ENCODE data around the gene AHI1.

The AHI1 gene

DNA sequence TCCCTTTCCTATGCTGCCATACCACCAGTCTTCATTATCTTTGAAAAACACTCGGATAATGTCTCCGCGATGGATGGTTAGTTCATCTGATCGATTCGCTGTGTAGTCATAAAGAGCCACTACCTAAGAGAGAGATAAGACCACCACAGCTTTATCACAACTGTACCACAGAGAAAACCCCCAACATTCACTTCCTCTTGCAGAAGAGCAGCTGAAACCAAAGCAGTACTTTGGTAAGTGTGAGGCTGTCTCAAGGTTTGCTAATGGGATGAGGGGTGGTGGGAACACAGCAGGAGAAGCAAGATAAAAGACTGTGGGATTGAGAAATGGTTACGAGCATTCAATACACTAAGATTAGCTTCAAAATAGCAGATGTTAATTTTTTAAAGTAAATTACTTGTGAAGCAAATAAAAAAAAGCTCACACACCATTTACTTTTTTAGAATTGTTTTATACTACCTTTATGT lies 174.3 kb downstream of the AHI1 start:
- no peak for DNase-seq

DNA sequence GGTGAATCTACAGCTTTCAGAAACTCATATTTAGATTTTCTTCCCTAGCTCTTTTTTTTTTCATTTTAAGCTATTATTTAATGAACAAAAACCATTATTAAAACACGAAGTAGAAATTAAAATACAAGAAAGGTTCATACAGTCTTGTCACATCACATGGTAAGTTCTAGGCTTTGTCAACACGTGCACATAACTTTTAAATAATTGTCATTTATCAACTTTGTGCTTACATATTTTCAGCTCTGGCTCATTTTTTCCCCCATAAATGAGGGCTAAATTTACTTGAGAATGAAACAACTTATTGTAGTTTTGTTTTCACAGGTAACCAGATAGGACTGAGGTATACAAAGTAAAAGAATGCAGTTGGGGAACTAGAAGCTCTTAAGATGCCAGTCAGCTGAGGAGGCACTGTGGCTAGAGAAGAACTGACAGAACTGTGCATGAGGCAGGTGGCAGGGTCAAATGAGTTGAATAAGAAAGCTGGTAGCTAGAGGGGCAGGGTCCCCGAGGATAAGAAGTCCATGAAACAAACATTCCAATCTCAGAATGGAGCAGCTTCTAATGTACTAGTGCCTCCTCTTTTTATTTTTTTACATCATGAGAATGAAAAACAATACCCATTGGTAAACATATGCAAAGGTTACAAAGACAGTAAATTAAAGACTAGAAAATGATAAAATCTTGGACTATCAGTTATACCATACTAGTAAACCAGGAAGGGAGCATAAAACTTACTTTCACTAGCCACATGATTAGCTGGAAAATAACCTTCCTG lies 174.9 kb downstream of the AHI1 start:
- DNase-seq, result no peak

DNA sequence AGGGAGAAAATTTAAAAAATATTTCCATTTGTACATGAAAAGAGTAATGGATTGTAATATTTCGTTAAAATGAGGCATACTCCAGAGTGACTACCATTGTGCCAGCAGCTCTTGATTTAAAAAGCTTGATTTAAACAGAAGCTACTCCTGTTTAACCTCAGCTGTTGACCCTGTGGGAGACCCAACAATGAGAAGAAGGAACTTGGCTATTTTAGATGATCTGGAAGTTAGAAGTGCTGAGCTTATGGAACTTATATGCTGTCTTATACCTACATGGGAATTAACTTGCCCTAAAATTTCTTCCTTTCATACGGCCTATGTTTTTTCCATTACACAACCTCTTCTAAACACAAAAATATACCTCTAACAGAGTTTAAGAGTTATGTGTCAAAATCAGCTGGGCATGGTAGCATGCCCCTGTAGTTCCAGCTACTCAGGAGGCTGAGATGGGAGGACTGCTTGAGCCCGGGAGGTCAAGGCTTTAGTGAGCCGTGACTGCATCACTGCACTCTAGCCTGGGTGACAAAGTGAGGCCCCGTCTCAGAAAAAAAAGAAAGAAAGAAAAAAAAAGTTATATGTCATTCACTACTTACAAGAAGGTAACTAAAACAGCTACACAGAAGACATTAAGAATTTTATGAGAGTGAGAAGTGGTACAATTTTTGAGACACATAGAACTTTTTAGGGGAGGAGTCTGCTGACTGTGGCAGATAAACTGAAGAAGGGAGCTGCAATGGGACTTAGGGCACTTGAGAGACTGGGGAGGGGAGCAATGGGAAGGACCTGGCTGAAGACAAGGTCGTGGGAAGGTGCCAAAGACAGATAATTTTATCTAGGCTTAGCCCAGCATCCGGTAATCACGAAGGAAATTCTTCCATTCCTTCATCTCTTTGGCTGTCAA lies 176.6 kb downstream of the AHI1 start:
- no peak for DNase-seq

DNA sequence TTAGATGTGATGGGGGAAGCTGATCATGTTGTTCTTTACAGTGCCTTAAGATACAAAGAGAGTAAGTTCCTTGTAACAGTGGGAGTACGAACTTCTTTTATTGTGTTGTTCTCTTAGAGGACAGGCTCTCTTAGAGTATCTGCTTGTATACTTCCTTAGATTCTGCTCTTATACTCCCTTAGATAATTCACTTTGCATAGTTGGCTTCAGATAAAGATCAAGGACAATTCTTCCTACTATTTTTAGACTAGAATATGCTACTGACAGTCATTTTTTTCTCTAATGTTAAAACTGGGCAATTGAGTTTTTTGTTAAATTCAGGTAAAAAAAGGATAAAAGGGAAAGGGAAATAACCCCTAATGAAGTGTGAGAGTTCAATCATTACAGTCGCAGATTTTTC lies 177.7 kb downstream of the AHI1 start:
- DNase-seq, result no peak

DNA sequence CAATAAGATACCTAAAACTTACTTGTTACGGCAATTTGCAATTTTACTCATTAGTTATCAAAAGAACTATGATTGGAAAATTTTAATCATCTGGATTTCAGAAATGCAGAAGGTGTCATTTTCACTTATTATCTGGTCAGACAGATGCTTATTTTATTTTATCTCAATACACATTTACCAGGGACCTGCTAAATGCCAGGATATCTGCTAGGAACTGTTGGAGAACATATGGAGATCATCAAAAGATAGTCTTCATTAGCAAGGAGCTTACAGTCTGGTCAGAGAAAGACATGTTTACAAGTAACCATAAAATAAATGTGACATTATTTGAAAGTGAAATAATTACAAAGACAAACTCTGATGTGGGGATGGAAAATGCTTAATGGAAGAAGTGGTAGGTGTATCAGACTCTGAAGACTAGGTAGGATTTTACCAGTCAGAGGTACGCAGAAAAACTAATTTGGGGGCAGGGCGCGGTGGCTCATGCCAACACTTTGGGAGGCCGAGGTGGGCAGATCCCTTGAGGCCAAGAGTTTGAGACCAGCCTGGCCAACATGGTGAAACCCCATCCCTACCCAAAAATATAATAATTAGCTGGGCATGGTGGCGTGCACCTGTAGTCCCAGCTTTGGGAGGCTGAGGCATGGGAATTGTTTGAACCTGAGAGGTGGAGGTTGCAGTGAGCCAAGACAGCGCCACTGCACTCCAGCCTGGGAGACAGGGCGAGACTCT lies 178.6 kb downstream of the AHI1 start:
- no peak for DNase-seq

DNA sequence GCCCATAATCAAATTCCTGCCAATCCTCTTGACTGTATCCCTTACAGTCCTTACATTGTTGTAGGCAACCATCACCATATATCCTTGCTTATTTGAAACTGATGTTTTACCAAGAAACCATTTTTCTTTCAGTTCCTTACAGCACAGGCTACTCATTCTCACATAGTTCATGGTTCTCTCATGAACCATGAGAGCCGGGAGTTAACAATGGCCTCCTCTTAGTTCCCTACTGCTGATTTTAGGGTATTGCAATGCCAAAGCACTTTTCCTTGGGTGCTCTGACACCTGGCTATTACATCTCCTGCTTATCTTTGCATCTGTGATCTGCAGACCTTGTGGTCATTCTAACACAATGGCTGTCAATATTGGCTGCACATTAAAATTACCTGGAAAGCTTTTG lies 183.0 kb downstream of the AHI1 start:
- DNase-seq, result no peak

DNA sequence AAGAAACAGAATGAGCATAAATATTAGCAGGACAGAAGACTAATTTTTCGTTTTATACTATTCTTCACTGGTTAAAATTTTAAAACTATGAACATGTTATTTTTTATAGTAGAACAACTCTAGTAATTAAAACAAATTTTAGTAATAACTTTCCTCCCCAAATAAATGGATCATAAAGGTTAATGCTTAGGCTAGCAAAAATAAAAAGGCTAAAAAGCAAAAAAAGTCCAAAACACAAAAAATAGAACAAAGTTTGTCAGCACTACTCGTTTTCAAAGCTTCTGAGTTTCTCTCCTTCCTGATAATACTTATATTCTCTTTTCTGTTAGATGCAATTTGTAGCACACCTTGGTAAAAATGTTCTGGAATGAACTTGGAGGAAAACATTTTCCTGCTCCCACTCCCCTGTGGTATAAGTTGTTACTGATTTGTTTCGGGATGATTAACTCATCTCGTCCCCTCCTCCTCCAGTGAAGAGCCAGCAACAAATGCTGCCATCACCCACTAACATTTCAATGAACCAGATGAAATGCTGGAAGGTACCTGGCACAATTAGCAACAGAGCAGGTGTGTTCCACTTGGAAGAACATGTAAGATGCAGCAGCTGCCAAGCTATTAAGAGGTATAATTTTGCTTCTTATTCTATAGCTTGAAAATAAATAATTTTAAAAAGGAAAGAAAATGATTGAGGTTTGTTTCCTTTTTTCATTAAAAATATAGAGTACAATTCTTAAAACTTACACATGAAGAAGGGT lies 185.9 kb downstream of the AHI1 start:
- DNase-seq, result peak; percentile 80

DNA sequence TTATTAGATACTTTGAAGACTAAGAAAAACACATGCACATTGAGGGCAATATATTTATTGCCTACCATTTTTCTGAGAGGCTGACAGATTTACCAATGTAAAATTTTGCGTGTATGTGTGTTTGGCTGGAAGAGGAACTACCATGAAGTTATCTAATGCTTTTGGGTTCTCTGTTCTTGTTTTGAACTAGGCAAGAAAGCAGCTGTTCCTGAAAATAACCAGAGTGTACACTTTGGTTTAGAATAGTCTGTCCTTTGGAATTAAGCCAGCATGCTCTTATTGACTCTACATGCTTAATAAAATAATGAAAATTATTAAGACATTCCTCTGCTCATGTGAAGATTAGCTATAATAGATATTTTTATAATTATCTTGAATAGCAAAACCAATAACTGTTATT lies 187.2 kb downstream of the AHI1 start:
- DNase-seq, result no peak

DNA sequence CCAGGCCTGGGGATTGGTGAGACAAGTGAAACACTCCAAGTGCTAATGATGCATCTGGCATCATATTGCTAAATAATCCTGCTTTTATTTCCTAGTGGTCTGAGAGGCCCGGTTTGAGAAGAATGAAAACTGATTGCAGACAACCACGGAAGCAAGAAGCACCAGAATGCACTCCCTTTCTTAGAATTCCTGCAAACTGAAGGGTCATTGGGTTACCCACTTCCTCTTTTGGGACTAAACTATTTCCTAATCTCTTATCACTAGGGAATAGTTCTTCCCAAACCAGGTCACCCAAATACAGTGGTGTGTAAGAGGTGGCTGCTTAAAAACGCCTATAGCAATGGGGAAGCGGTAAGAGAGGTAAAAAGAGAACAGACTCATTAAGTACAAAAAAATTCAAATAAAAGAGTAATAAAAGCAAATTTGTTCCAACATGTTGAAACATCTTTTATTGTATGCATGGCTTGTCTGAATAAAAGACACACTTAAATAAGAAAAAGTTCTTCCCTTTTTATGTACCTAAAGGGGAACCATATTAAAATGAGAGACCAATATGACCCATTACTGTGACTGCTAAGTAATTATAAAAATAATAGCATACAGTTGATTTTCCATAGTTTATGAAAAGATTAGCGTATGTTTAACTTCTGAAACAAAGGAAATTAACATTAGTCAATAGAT lies 190.7 kb downstream of the AHI1 start:
- no peak for DNase-seq

DNA sequence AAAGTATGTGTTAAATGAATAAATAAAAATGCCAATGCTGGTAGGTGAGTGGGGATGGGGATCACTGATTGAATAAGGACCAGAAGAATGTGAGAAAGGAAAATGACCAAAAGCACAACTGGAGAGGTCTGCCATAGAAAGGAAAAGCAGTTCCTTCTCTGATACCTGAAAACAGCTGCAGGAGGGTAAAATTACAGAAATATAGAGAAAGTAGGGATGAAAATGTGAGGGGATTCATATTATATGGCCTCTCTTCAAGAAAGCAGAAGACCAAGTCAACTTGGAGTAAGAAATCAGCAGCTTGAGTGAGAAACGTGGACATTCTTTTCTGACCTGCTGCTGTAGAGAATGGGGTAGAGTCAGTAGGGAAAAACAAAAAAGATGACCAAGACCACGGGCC lies 191.4 kb downstream of the AHI1 start:
- DNase-seq, result no peak

DNA sequence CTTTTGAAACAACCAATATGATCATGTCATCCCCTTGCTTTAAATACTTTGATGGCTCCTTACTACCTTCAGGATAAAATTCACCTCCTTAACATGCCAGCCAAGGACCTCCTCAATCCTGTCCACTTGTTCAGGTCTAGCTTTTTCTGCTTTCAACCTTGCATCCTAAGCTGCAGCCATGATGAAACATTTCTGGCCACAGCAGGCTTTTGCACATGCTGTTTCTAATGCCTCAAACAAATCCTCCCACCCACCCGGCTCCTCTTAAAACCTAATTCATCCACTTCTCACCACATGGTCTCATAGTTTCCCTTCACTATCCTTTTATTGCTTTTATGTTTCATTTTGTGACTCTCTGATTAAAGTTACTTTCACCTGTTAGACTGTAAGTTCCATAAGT lies 191.9 kb downstream of the AHI1 start:
- DNase-seq, result no peak

DNA sequence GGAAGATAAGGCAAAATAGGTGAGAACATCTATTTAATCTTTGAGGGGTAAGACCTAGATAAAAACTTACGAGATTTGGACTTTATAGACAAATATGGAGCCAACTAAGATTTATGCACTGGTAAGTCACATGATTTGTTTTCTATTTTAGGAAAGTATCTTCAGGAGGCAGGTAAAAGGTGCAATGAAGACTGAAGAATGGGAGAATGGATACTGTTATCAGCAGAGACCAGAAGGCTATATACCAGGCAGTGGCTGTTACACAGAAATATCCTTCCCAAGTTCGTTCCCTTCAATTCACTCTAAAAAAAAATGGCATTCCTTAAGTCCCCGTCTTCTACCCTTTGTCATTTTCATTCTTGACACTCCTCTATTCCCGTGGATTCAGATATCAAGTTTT lies 192.7 kb downstream of the AHI1 start:
- DNase-seq, result no peak

DNA sequence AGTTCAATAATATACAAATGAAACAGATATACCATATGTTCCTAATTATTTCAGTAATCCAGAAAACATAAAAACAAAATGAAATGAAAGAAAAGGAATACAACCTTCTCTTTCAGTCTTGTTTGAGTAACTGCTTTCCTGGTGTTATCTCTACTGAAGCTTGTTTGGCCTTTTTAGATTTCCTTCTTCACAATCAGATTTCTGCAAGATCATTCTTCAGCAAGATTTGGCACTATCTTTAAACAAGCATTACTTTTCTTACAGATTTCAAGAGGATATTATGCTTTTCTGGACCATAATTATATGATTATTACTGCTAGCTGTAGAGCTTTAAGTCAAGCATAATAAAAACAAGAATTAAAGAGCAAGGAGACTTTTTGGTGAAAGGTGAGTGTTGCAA lies 196.2 kb downstream of the AHI1 start:
- no peak for DNase-seq

DNA sequence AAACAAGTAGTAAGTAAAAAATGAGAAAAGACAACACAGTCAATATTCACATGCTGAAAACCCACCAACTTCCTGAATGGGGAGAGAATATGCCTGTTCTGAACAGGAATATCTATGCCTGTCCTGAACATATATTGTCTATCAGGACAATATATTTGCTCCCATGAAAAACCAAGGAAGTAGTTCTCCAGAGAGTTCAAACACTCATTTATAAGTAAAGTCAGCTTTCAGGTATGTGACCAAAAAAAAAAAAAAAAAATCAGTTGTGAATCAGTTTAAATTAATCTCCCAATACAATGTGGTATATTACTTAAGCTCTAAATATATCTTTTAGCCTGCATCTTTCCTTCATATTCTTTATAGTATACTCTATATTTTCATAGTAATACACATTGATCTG lies 197.0 kb downstream of the AHI1 start:
- DNase-seq, result no peak

DNA sequence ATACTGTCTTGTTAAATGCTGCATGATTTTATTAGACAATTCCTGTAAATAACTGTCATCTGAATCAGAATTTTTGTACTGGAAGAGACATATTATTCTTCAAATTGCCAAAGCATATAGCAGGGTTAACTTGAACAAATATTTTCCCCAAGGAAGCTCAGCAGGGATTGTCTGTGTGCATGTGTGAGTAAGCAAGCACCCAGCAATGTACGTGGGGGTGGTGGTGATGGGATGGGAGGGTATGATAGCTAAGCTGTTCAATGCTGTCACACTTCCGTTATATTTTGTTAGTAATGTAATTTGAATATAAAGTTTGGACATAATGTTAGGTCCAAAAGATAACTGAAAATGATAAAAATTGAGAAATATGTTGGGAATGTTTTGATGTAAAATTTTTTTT lies 198.3 kb downstream of the AHI1 start:
- DNase-seq, result no peak

DNA sequence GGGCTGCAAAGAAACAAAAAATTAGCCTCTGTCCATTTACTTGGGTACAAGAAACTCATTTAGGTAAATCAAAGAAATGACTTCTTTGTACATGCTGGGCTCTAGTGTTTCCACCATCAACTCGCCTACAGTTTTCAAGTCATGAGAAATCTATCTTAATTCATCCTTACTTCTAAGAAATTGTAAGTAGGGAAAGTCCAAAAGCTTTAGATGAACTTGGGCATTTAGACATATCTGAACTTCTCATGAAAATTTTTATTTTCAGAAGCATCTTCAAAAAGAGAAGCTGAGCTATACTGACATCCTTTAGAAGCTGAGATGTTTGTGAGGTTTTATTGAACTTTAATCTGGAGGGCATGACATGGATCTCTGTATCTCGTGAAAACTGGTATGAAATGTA lies 199.1 kb downstream of the AHI1 start:
- no peak for DNase-seq

DNA sequence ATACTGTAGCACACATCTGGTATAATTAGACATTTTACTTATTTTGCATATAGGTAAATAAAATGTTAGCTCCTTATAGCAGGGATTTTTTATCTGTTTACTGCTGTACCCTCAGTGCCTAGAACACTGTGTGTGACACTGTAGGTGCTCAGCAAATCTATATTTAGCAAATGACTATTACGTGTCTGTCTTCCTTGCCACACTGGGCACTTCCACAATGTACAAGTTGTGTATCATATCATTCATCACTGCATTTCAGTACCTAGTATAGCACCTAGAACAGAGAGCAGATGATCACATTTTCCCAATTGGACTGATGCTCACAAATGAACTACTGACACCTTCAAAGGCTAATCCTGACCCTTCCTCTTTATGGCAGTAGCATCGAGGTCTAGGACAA lies 200.8 kb downstream of the AHI1 start:
- DNase-seq, result no peak

DNA sequence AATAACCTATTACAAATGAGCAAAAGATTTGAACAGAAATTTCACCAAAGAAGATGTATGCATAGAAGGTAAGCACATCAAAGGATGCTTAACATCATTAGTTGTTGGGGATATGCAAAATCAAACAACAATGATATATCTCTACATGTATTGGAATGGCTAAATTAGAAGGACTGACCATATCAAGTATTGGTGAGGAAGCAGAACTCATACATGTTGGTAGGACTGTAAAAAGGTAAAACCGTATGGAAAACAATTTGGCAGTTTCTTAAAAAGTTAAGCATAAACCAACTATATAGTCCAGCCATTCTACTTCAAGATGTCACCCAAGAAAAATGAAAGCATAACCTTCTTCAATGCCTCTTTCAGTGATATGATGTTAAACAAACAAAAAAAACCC lies 202.5 kb downstream of the AHI1 start:
- no peak for DNase-seq

DNA sequence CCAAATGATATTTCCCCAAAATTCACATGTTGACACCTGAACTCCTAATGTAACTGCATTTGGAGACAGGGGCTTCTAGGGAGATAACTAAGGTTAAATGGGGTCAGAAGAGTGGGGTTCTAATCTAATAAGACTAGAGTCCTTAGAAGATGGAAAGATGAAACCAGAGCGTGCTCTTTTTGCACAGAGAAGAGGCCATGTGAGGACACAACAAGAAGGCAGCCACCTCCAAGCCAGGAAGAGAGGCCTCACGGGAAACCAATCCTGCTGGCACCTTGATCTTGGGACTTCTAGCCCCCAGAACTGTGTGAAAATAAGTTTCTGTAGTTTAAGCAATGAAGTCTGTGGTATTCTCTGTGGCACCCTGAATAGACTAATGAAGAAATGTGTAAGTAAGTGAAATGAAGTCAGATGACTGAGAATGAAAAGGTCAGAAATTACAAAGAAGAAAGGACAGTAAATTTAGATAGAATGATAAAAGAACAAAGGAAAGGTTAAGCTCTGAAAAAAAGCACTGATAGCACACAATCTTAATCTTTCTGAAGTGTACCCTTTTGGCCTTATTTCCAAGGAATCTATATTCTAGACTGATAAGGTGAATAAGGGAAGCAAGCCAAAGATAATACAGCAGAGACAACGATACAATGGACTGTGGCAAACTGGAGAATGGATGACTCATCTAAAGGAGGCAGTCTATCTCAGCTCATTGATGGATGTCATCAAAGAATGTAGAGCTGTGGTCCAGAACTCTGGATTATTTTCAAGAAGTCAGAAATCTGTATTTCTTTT lies 206.1 kb downstream of the AHI1 start:
- DNase-seq, result no peak

DNA sequence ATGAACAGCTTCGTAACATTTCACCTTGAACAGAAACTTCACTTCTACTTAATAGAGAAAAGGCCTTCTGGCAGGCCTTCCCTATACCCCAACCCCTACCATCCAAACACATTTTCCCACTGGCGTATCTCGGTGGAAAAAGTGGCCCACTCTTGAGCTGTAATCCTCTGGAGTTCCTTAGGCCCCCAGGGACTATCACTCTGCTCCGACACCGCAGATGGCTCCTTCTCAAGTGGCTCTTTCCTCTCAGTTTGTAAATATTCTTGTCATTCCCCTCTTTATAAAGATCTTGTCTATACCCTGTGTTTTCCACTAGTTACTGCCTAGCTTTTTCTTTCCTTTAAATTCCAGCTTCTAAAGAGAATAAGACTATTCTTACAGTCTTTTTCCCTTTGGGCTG lies 207.7 kb downstream of the AHI1 start:
- peak; percentile 80 for DNase-seq

DNA sequence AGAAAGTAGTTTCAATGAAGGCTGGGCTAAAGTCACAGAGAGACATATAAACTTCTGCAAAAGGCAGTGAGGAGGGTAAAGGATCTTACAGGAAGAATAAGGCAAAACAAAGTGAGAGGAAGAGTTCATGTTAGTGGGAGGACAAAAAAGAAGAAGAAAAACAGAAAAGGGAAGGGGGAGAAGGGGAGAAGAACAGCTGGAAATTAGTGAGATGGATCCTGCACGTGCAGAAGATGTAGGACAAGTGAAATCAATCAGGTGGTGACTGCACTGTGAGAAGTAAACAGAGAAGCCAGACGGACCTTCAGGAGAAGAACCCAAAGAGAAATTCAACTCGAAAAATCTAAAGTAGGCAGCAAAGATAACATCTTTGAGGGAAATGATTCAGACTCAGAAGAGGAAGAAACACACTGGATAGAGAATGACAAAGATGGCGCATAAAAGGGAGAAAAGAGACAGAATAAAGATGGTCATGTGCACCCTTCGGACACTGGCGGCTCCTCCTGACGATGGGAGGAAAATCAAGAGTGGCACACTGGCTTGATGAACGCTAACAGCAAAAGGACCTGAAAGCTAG lies 210.5 kb downstream of the AHI1 start:
- no peak for DNase-seq
